HepG2 (cell line): Measurements from ENCODE around the gene MYOZ1. TPM values are rescaled to one million over a fixed set of nuclear protein-coding genes. Genes with fewer than 3 reads are reported as not detected.

Source experiments
- BATF2 ChIP-seq: sonication (generic); formaldehyde crosslinking; IDR thresholded peaks from 2 replicates; pipeline ENCODE4 v1.8.0; 2022; ENCODE audit warnings: mild to moderate bottlenecking, missing genetic modification reagents, moderate library complexity
- CREM ChIP-seq, 2 experiments: sonication (generic) in 1 of 2; formaldehyde crosslinking in 1 of 2; IDR thresholded peaks; 2 replicates each; pipeline versions ENCODE4 v1.4.0 to v1.6.1; 2016 to 2020; ENCODE audit warnings: antibody characterized with exemption in 1 of 2, mild to moderate bottlenecking in 1 of 2, missing genetic modification reagents in 1 of 2
- EHMT2 ChIP-seq: fragments of 200-600 bp; sonication (generic); IDR thresholded peaks from 2 replicates; pipeline ENCODE4 v1.7.0; 2017; ENCODE audit warnings: antibody characterized with exemption, low read depth, low read length, borderline replicate concordance
- FOSL1 ChIP-seq: sonication (generic); formaldehyde crosslinking; IDR thresholded peaks from 2 replicates; pipeline ENCODE4 v1.9.0; 2021; ENCODE audit warnings: missing genetic modification reagents, borderline replicate concordance
- FOSL2 ChIP-seq: sonication (generic); formaldehyde crosslinking; IDR thresholded peaks from 2 replicates; pipeline ENCODE4 v1.4.0; 2020; ENCODE audit warnings: missing genetic modification reagents
- NCOA2 ChIP-seq: sonication (generic); formaldehyde crosslinking; IDR thresholded peaks from 2 replicates; pipeline ENCODE4 v1.8.0; 2022; ENCODE audit warnings: inconsistent platforms
- NFE2L1 ChIP-seq: sonication (generic); formaldehyde crosslinking; IDR thresholded peaks from 2 replicates; pipeline ENCODE4 v1.4.0; 2020; ENCODE audit warnings: missing genetic modification reagents, mild to moderate bottlenecking, borderline replicate concordance
- PRPF4 ChIP-seq: fragments of 200-400 bp; formaldehyde crosslinking; IDR thresholded peaks from 2 replicates; pipeline ENCODE4 v1.6.1; 2016; ENCODE audit warnings: low read length, low read depth; ENCODE audit not compliant: poor library complexity, severe bottlenecking
- PTBP1 ChIP-seq: fragments of 200-400 bp; formaldehyde crosslinking; IDR thresholded peaks from 2 replicates; pipeline ENCODE4 v1.6.1; 2018; ENCODE audit warnings: low read length, low read depth; ENCODE audit not compliant: poor library complexity, severe bottlenecking
- TBP ChIP-seq: sonication (generic); formaldehyde crosslinking; IDR thresholded peaks from 2 replicates; pipeline ENCODE4 v1.5.0; 2020; ENCODE audit warnings: missing genetic modification reagents
- TCF7 ChIP-seq: sonication (generic); IDR thresholded peaks from 2 replicates; pipeline ENCODE4 v1.6.1; 2016; ENCODE audit warnings: antibody characterized with exemption, low read depth
- TEAD3 ChIP-seq: optimal IDR thresholded peaks from 2 replicates; pipeline ENCODE3; 2016; ENCODE audit warnings: borderline replicate concordance
- TFAP4 ChIP-seq: sonication (generic); IDR thresholded peaks from 2 replicates; pipeline ENCODE4 v1.6.1; 2016; ENCODE audit warnings: low read depth, borderline replicate concordance
- TOPORS ChIP-seq: sonication (generic); formaldehyde crosslinking; IDR thresholded peaks from 2 replicates; pipeline ENCODE4 v1.8.0; 2023; ENCODE audit warnings: mild to moderate bottlenecking, missing genetic modification reagents
- YEATS2 ChIP-seq: sonication (generic); formaldehyde crosslinking; IDR thresholded peaks from 2 replicates; pipeline ENCODE4 v1.4.0; 2020; ENCODE audit warnings: missing genetic modification reagents, borderline replicate concordance
- ZFP36L1 ChIP-seq: sonication (generic); formaldehyde crosslinking; IDR thresholded peaks from 2 replicates; pipeline ENCODE4 v1.8.0; 2022; ENCODE audit warnings: mild to moderate bottlenecking, missing genetic modification reagents, moderate library complexity
- ZNF296 ChIP-seq: sonication (generic); formaldehyde crosslinking; conservative IDR thresholded peaks from 2 replicates; pipeline ENCODE4 v1.5.0; 2020; ENCODE audit warnings: mild to moderate bottlenecking, missing genetic modification reagents
- ZNF558 ChIP-seq: sonication (generic); formaldehyde crosslinking; IDR thresholded peaks from 2 replicates; pipeline ENCODE4 v1.9.0; 2022; ENCODE audit warnings: mild to moderate bottlenecking, missing genetic modification reagents, borderline replicate concordance
- ZNF564 ChIP-seq: sonication (generic); formaldehyde crosslinking; IDR thresholded peaks from 2 replicates; pipeline ENCODE4 v1.8.1; 2023; ENCODE audit warnings: mild to moderate bottlenecking, missing genetic modification reagents
- ZNF605 ChIP-seq: sonication (generic); formaldehyde crosslinking; IDR thresholded peaks from 2 replicates; pipeline ENCODE4 v1.8.0; 2022; ENCODE audit warnings: mild to moderate bottlenecking, missing genetic modification reagents
- ZNF652 ChIP-seq: IDR thresholded peaks from 2 replicates; pipeline ENCODE4 v1.6.1; 2016; ENCODE audit warnings: low read depth, borderline replicate concordance
- ZSCAN31 ChIP-seq: sonication (generic); formaldehyde crosslinking; IDR thresholded peaks from 2 replicates; pipeline ENCODE4 v1.5.0; 2020; ENCODE audit warnings: low read depth, mild to moderate bottlenecking, missing genetic modification reagents
- polyA plus RNA-seq, 8 experiments: library from polyadenylated mRNA; depleted of rRNA in 3 of 8; stranded (reverse) in 7 of 8; unstranded in 1 of 8; fragments of >200 nt; fragmentation: Illumina TruSeq in 4 of 8; extraction: Trizol in 4 of 8; gene quantifications; 2 replicates each; pipeline versions ENCODE4 v1.2.1 to v1.2.3, GENCODE V29; 2011 to 2016; ENCODE audit warnings: low read depth in 4 of 8, missing spikeins in 1 of 8, mixed read lengths in 1 of 8; ENCODE audit not compliant: insufficient read depth in 1 of 8
- total RNA-seq, 5 experiments: library from RNA; depleted of rRNA; stranded (reverse); fragments of >200 nt; fragmentation: Illumina TruSeq; extraction: Trizol; gene quantifications; 2 replicates each; pipeline ENCODE4 v1.2.3, GENCODE V29; 2016; ENCODE audit warnings: low read depth in 1 of 5
- TF ChIP-seq, protein P1 (sequence below): sonication (generic); formaldehyde crosslinking; conservative IDR thresholded peaks from 2 replicates; pipeline ENCODE4 v1.8.0; 2022; ENCODE audit warnings: missing genetic modification reagents
- TF ChIP-seq, protein P2 (sequence below): sonication (generic); formaldehyde crosslinking; IDR thresholded peaks from 2 replicates; pipeline ENCODE4 v1.4.0; 2020; ENCODE audit warnings: missing genetic modification reagents, borderline replicate concordance

Gene MYOZ1
- total and polyA plus RNA-seq, 2 of the 13 experiments (the other 11 are each of a cell fraction or from before 2014, with no cell fraction given): not detected

DNA sequence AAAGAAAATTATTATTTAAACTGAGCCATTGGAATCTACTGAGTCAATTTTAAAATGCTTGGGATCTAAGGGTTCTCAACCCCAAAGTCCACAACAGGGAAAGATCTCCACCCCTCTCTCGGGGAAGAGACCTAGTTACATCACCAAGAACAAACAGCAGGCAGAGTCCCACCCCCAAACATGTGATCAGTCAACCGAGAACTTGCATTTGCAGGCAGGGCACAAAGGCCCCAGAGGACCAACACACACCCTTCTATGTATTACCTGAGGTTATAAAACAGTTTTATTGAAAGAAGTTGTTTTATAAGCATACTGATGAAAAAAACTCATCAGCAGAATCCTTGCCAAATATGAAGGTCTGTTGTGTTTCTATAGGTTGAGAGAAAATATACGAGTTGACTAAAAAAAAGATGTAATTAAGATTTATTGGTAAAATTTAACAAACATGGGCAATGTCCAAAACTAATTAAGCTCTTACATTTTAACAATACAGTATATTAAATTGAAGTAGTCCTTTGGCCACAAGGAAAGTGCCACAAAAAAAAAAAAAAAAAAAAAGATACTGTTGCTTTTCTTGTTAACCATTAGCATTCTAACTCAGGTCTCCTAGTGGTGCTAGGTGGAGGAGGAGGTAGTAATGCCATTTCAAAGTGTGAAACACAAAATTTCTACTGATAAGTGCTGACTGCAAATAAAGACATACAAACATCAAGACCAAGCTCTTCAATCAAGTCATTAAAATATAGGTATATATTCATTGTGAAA is 49.2 kb downstream of the MYOZ1 start (continued):
- TF ChIP-seq TOPORS (CRISPR knock-in tag) (no peak), TCF7 (peak; percentile 77), CREM (IDR thresholded peaks at IDR 0.05) (peak; percentile 62; the same call in 1 of the 2 replicates), CREM (CRISPR knock-in tag; IDR thresholded peaks at IDR 0.05) (no peak), PRPF4 (no peak), ZNF558 (CRISPR knock-in tag) (no peak), YEATS2 (peak; percentile 49; the same call in 1 of the 2 replicates), ZFP36L1 (CRISPR knock-in tag) (peak; percentile 81; the same call in 1 of the 2 replicates), EHMT2 (peak; percentile 38; the same call in 1 of the 2 replicates), TFAP4 (peak; percentile 91), FOSL2 (CRISPR knock-in tag) (peak; percentile 69), NCOA2 (peak; percentile 82), TBP (CRISPR knock-in tag) (no peak), ZNF605 (CRISPR knock-in tag) (no peak), TEAD3 (CRISPR knock-in tag) (peak; percentile 78), ZSCAN31 (CRISPR knock-in tag) (peak; percentile 32; the same call in 1 of the 2 replicates), BATF2 (CRISPR knock-in tag) (no peak), ZNF652 (CRISPR knock-in tag) (peak; percentile 21; the same call in 1 of the 2 replicates), PTBP1 (no peak), ZNF564 (CRISPR knock-in tag) (no peak), FOSL1 (CRISPR knock-in tag) (no peak), NFE2L1 (no peak), ZNF296 (no peak)
- TF ChIP-seq, protein P1, sequence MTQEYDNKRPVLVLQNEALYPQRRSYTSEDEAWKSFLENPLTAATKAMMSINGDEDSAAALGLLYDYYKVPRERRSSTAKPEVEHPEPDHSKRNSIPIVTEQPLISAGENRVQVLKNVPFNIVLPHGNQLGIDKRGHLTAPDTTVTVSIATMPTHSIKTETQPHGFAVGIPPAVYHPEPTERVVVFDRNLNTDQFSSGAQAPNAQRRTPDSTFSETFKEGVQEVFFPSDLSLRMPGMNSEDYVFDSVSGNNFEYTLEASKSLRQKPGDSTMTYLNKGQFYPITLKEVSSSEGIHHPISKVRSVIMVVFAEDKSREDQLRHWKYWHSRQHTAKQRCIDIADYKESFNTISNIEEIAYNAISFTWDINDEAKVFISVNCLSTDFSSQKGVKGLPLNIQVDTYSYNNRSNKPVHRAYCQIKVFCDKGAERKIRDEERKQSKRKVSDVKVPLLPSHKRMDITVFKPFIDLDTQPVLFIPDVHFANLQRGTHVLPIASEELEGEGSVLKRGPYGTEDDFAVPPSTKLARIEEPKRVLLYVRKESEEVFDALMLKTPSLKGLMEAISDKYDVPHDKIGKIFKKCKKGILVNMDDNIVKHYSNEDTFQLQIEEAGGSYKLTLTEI (CRISPR knock-in tag): no peak
- TF ChIP-seq, protein P2, sequence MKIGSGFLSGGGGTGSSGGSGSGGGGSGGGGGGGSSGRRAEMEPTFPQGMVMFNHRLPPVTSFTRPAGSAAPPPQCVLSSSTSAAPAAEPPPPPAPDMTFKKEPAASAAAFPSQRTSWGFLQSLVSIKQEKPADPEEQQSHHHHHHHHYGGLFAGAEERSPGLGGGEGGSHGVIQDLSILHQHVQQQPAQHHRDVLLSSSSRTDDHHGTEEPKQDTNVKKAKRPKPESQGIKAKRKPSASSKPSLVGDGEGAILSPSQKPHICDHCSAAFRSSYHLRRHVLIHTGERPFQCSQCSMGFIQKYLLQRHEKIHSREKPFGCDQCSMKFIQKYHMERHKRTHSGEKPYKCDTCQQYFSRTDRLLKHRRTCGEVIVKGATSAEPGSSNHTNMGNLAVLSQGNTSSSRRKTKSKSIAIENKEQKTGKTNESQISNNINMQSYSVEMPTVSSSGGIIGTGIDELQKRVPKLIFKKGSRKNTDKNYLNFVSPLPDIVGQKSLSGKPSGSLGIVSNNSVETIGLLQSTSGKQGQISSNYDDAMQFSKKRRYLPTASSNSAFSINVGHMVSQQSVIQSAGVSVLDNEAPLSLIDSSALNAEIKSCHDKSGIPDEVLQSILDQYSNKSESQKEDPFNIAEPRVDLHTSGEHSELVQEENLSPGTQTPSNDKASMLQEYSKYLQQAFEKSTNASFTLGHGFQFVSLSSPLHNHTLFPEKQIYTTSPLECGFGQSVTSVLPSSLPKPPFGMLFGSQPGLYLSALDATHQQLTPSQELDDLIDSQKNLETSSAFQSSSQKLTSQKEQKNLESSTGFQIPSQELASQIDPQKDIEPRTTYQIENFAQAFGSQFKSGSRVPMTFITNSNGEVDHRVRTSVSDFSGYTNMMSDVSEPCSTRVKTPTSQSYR (CRISPR knock-in tag): peak; percentile 59; the same call in 1 of the 2 replicates
